ENCODE results near the gene RAB3GAP2. TPM values are rescaled to one million over a fixed set of nuclear protein-coding genes. Genes with fewer than 3 reads are reported as not detected.

RAB3GAP2 gene
- 10 to 100 TPM; 37.0 to 53.1 (median 42.9) TPM for total RNA-seq

GRCh38 chr1:220272047-220272840 lies at the start of gene RAB3GAP2:
Gene RAB3GAP2 (minus strand): TSS chr1:220272453. CDS start chr1:220272337, 116 bp downstream.
- H3K4me1 ChIP-seq: peaks cover 10 to 14% of the 10 kb centered on the region in 2 donors
- H3K27me3 ChIP-seq: no peaks in the 10 kb centered on the region
- intact Hi-C loops (cut with DNase I): loop anchor here (10.0 kb wide), 1 partner anchor 253 kb away; the partner anchor contains the start of gene MARK1
- peak; percentile 96 to 97 for DNase-seq
- TF ChIP-seq CTCF (IDR thresholded peaks at IDR 0.05) (peak in 1 of 6 experiments; percentile 25), POLR2A (IDR thresholded peaks at IDR 0.05) (peak; percentile 17 to 81)
- no peaks in the 10 kb centered on the region for H3K9me3 ChIP-seq
- 0 to 1% methylated on average over 24 to 42 of the region's 49 CpGs for WGBS, 2 donors
- H3K4me3 ChIP-seq (replicated peaks in 1 of 3): peak within 1 kb of the TSS; percentile 55 to 86 (median 82)
- no peaks in the 10 kb centered on the region for H3K36me3 ChIP-seq
- peak within 1 kb of the TSS; percentile 41 to 88 (median 84) for H3K27ac ChIP-seq

GRCh38 chr1:220321758-220322157 lies 49.5 kb upstream of the RAB3GAP2 start:
- no peak overlapping the region for H3K27ac ChIP-seq
- no peaks in the 10 kb centered on the region for H3K36me3 ChIP-seq
- intact Hi-C loops (cut with DNase I): no loop called here
- no peak for TF ChIP-seq POLR2A (IDR thresholded peaks at IDR 0.05)
- no peak for TF ChIP-seq CTCF (IDR thresholded peaks at IDR 0.05)
- H3K4me3 ChIP-seq (replicated peaks in 1 of 3): no peak overlapping the region
- H3K27me3 ChIP-seq: no peaks in the 10 kb centered on the region
- H3K9me3 ChIP-seq: no peaks in the 10 kb centered on the region
- peaks cover 1 to 3% of the 10 kb centered on the region in 2 donors for H3K4me1 ChIP-seq
- WGBS, 2 donors: 72 to 95% methylated on average over 6 of the region's 6 CpGs
- DNase-seq: no peak

- Histone ChIP-seq H3K9me3 (no peaks in the 10 kb centered on the region), H3K27ac (no peak overlapping the region), H3K36me3 (no peaks in the 10 kb centered on the region), H3K27me3 (no peaks in the 10 kb centered on the region), H3K4me1 (peaks cover 10 to 11% of the 10 kb centered on the region in 2 donors), H3K4me3 (replicated peaks in 1 of 3) (no peak overlapping the region)
- intact Hi-C loops (cut with DNase I): no loop called here
- TF ChIP-seq CTCF (IDR thresholded peaks at IDR 0.05) (no peak), POLR2A (IDR thresholded peaks at IDR 0.05) (no peak)
- 81 to 92% methylated on average over 2 of the region's 2 CpGs for WGBS, 2 donors
- DNase-seq: no peak
Measured at GRCh38 chr1:220320709-220321108, 48.5 kb upstream of the RAB3GAP2 start.

- no peak for TF ChIP-seq POLR2A (IDR thresholded peaks at IDR 0.05)
- TF ChIP-seq CTCF (IDR thresholded peaks at IDR 0.05): no peak
- intact Hi-C loops (cut with DNase I): no loop called here
- no peaks in the 10 kb centered on the region for H3K27me3 ChIP-seq
- H3K36me3 ChIP-seq: no peaks in the 10 kb centered on the region
- H3K27ac ChIP-seq: no peak overlapping the region
- DNase-seq: no peak
- peaks cover 21% of the 10 kb centered on the region in 2 donors for H3K4me1 ChIP-seq
- H3K9me3 ChIP-seq: no peaks in the 10 kb centered on the region
- H3K4me3 ChIP-seq (replicated peaks in 1 of 3): no peak overlapping the region
- 90 to 94% methylated on average over 1 of the region's 1 CpG for WGBS, 2 donors
Measured at GRCh38 chr1:220318673-220319072, 46.4 kb upstream of the RAB3GAP2 start.

GRCh38 chr1:220317161-220317560 lies 44.9 kb upstream of the RAB3GAP2 start:
- 70 to 93% methylated on average over 4 of the region's 4 CpGs for WGBS, 2 donors
- H3K9me3 ChIP-seq: no peaks in the 10 kb centered on the region
- peak overlapping the region in 1 of 3 donors; percentile 66 for H3K27ac ChIP-seq
- no peak for DNase-seq
- peaks cover 21% of the 10 kb centered on the region in 2 donors for H3K4me1 ChIP-seq
- no peaks in the 10 kb centered on the region for H3K27me3 ChIP-seq
- no peak overlapping the region for H3K4me3 ChIP-seq (replicated peaks in 1 of 3)
- H3K36me3 ChIP-seq: no peaks in the 10 kb centered on the region
- TF ChIP-seq CTCF (IDR thresholded peaks at IDR 0.05): no peak
- intact Hi-C loops (cut with DNase I): no loop called here

Data from thyroid gland (tissue), 4 donors.